G401.6 (cell line): ENCODE measurements around the gene PCDH8.
"Not testable (repeated sequence)": the region's sequence is repeated elsewhere in the genome, so short reads cannot be mapped to it uniquely, and the experiment has no call there.

Experiments
- FAIRE-seq: peaks from 2 replicates; lab custom pipeline; 2012; peaks lifted over from hg19 to GRCh38; lab: Jason Lieb, UNC

The PCDH8 gene

DNA sequence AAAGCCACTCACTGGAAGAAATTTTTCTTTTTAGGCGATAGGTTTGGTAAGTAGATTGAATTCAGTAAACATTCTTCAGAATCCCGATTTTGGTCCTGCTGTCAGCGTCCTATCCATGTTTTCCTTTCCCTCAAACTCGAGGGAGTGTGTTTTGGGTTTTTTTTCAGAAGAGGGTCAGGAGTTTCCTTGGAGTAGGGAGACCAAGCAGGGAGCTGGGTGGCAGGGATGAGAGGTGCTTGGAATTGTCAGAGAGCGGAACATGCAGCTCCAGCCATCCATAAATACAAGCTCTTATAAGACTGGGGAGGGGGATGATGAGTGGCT is 1.6 kb upstream of the PCDH8 start:
- FAIRE-seq: no peak

DNA sequence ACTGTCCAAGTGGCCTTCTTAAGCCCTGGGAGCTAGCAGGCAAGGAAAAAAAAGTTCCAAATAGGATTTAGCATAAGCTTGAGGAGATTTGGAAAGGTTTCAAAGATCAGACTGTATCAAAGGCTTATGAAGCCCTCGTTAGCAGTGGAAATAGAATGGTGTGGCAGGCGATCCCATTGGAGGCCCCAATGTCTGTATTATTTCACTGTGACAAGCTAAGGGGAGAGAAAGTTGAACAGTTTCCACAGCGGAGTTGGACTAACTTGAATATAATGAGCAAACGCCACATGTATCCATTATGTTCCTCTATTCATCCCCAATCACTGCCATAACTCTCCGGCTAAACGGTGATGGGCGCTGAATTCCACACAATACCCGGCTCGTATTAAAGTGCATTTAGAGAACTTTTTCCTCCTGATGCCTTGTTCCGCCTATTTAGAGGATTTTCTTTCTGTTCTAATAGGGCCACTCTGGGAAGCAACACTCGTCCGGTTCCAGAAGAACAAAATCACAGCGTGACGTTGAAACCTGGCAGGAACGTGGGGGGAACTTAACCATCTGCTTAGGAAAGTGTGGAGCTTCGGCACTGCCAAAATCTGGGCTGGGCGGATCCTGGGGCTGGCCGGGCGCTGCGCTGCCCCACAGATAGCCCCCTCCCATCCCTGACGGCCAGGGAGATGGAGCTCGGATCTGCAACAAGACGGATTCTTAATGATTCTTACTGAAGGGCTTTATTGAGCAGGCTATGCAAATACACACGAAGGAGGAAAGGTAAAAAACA is 1.0 kb upstream of the PCDH8 start:
- FAIRE-seq: no peak

DNA sequence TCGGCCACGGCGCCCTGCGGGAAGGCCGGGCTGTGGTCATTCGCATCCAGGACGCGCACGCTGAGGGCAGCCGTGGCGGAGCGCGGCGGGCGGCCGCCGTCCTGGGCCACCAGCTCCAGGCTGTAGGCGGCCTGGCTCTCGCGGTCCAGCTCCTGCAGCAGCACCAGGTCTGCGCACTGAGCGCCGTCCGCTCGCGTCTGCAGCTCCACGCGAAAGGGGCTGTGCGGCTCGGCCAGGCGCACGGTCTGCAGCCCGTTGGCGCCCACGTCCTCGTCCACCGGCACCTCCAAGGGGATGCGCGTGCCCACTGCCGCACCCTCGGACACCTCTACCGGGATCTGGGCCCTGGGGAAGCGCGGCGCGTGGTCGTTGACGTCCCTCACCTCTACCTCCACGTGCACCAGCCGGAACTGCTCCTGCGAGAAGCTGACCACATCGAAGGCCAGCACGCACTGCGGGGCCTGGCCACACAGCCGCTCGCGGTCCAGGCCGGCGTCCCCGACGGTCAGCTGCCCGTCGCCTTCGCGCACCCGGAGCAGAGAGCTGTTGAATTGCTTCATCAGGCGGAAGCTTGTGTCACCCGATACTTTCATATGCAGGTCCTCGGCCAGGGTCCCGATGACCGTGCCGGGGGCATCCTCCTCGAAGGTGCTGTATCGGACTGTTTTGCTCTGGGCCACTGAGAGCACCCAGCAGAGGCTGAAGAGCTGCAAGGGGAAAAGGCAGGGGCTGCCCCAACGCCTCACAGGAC is 583 bp downstream of the PCDH8 start:
- FAIRE-seq: no peak

DNA sequence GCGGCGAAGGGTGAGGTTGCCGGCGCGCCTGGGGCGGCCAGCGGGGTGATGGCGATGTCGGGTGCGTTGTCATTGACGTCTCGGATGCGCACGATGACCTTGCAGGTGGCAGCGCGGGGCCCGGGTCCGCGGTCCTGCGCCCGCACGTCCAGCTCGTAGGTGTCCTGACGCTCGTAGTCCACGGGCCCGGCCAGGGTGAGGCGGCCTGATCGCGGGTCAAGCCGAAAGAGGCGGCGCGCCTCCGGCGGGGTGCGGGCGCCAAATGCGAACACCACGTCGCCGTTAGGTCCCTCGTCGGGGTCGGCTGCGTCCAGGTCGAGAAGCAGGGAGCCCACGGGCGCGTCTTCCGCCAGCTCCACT is 1.1 kb downstream of the PCDH8 start:
- no peak for FAIRE-seq

DNA sequence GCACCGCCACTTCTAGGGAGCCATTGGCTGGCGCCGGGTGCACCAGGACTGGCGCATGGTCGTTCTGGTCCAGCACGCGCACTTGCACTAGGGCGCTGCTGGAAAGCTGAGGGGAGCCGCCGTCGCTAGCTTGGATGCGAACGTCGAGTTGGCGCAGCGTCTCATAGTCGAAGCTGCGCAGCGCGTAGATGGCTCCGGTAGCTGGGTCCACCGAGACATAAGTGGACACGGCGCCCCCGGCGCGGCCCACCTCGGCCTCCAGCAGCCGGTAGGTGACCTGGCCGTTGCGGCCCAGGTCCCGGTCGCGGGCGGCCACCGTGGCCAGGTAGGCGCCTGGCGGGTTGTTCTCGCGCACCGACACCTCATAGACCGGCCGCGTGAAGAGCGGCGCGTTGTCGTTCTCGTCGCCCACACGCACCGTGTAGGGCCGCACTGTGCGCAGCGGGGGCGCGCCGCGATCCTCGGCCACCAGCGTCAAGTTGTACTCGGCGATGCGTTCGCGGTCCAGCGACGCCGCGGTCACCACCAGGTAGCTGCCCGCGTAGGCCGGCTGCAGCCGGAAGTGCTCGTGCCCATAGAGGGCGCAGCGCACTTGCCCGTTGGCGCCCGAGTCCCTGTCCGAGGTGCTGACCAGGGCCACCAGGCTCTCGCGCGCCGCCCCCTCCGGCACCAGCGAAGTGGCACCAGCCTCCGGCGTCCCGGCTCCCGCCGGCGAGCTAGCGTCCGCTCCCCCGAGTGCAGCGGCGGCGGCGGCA is 1.7 kb downstream of the PCDH8 start:
- FAIRE-seq: no peak

DNA sequence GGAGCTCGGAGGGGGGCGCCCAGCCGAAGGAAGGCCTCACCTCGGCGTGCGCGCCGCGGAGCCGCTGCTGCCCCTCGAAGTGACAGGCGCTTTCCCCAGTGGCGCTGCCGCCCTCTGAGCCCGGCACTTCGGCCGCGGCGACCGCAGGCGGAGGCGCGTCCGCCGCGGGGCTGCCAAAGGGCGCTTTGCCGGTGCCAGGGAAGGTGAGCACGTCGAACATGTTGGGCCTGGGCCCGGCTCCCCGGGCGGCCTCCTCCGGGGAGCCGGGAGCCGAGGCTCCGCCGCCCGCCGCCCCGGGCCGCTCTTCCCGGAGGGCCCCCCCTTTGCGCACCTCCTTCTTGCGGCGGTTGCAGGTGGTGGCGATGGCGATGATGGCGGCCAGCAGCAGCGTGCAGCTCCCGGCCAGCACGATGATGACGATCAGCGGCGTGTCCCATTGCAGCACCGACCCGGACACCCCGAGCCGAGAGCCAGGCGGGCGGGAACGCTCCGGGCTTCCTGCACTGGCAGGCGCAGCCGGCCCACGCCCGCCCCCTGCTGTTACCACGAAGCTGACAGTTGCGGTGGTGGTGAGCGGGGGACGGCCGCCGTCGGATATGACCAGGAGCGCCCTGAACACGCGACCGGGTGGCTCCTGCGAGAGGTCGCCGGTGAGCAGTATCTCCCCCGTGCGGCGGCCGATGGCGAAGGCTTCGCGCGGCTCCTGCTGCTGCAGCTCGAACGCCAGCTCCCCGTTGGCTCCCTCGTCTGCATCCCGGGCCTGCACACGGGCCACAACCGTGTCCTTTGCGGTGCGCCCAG is 2.5 kb downstream of the PCDH8 start:
- no peak for FAIRE-seq

DNA sequence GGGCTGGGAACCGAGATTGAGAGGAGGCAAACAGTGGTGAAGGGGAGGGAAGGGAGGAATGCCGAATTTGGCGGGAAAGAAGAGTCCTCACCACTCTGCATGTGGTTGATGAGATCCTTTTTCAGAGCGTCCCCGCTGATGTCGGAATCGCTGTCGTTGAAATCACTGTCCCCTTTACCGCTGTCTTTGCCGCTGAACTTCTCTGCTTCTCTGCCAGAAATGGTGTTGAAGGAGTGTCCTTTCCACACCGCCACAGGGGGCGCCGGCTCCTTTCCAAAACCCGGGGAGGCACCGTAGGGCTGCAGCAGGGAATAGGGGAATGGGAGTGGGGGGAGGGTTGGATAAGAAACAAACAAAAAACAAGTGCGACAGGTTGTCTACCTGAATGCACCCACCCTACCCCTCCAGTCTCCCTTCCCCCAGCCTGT is 3.1 kb downstream of the PCDH8 start:
- no peak for FAIRE-seq

DNA sequence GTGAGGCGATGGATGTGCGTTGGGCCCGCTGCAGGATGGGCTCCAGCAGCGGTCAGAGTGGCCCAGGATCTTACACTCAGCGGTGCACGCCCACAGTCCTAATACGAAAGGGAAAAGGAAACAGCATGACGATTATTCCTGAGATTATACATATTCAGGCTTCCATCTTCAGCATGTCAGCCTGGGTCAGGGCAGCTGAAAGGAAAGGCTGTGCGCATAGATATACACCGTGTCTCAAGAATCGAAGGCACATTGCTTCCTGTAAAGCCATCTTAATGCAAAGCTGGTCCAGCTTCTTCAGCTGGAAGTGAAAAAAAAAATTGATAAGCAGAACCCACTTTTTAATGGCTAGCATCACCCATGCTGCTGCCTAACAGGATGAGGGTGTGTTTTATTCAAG is 3.6 kb downstream of the PCDH8 start:
- no peak for FAIRE-seq

DNA sequence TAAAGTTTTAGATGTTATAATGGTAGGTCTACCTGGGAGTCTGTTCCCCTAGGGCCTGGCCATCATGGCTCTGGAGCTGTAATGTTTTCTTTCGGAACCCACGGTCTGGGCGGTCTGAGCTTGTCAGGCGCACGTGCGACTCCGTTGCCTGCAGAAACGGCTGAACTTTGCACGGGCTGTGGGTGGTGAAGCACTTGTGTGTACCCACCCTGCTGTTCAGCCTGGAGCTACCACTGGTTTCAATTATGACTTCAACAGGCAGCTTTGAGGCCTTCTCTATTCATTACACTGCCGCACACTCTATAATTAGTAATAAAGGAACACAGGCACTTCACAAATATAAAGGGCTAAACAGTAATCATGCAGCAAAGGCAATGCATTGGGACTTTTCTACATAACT is 6.0 kb downstream of the PCDH8 start:
- FAIRE-seq: no peak

DNA sequence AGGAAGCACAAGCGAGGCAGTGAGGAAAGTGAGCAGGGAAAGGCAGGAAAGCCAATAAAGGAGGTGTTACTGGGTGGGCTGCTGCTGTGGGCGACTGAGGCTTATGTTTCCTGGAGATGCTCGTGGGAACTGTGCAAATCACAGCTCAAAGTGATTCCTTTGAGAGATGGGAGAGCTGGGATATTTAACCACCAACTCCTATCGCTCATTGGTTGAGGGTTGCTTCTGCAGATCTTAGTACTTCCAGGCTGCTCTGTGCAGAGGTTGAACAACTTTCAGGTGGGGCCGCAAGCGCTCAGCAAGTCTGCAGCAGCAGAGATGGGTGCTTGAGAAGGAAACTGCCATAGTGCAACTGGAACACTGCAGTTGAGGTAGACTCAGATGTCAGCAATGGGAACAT is 8.4 kb downstream of the PCDH8 start:
- FAIRE-seq: no peak

DNA sequence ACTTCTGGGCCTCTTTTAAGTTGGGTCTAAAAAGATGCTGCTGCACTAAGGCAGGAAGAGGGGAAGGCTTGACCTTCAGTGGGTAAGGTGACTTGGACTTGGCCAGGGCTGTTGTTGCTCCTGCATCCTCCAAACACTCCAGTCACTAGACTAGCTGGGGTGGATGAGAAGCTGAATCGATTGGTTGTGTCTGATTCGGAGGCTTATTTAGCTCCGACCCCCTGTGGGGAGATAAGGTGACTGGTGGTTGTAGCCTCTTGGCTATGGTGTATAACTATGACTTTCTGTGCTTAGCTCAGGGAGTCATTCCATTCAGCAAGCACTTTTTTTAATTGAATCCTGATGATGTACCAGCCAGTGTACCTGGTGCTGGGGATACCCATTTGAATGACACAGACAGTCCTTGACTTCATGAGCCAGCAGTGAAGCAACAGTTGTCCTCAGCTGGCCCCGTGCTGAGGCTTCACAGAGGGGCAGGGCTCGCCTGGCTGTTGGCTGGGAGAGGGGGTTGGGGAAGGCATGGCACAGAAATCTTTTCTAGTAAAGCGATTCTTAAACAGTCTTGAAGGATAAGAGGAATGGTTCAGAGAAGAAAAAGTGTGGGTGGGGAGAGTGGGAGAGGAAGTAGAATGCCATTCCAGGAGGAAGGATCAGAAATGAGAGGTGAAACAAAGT is 9.9 kb downstream of the PCDH8 start:
- no peak for FAIRE-seq

DNA sequence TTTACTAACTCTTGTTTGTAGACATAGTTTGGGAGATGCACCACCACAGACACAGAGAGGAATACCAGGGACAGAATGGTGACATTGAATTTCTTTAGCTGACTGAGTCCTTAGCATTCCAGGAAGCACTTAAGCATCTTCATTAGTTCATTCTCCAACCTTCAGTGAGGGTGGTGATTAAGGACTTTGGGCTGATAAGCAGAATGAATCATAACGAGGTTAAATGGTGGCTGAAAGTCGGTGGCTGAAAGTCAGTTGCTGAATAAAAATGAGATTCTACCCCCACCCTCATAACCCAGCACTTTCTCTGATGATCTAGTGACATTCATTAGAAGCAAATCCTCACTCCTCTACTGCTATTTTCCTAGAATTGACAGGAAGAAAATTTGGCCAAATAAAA is 10.6 kb downstream of the PCDH8 start:
- no peak for FAIRE-seq

DNA sequence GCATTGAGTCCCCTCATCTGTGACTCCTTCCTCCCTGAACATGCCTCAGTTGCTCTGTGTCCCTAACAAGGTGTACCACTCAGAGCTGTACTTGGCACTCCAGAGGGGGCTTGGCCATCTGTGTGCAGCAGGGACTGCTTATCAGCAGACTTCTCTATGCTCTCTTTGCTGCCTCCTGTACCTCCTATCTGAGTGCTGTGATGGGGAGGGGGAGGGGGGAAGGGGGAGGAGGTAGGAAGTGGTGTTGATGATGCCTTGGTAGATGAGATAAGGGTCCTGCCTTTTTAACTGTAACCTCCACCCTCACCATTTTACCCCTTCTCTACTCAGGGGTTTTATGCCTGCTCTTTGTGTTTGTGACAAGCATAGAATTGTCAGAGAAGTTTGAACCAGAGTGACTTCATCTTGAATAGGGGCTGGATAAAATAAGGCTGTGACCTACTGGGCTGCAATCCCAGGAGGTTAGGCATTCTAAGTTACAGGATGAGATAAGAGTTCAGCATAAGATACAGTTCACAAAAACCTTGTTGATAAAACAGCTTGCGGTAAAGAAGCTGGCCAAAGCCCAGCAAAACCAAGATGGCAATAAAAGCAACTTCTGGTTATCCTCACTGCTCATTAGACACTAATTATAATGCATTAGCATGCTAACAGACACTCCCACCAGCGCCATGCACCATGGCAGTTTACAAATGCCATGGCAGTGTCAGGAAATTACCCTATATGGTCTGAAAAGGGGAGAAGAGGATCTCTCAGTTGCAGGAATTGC is 13.2 kb downstream of the PCDH8 start:
- FAIRE-seq: no peak

DNA sequence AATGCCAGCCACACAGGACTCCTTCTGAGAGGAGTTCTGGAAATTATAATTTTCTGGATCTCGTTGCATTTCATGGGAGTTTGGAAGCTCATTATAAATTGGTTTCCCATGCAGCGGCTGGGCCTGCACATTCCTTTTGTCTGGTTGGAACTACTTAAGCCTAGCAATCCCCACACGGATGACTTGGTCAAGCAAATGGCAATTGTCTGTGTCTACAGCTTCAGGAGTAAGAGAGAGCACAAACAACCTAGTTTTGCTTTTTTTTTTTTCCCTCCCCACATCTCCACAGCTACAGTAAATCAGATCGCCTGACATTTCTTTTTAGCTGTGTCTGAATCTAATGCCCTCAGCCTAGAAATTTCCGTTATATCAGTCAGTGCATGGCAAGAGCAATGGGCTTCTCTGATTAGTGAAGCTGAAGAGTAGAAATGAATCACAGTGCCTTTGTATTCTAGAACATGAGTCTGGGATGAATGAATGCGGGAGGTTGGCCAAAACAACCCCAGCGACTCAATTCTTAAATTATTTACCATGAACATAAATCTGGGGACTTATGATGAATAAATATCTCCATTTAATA is 15.1 kb downstream of the PCDH8 start:
- no peak for FAIRE-seq

DNA sequence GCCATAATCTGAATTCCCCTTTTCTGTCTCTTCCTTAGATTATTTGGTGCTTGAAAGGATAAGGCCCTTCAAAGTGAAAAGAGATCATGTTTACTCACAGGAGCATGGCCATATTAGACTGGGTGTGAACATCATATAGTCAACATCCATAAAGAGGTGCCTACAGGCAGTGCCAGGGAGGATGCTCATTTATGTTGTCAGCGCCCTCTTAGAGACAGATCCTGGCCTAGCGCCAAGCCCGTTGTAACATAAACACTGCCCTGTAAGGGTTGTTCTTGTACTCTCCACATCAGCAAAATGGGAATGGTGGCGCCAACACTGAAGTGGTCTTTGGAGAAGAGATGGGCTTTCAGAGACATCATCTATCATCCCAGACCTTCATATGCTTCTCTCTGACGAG is 16.1 kb downstream of the PCDH8 start:
- FAIRE-seq: no peak

DNA sequence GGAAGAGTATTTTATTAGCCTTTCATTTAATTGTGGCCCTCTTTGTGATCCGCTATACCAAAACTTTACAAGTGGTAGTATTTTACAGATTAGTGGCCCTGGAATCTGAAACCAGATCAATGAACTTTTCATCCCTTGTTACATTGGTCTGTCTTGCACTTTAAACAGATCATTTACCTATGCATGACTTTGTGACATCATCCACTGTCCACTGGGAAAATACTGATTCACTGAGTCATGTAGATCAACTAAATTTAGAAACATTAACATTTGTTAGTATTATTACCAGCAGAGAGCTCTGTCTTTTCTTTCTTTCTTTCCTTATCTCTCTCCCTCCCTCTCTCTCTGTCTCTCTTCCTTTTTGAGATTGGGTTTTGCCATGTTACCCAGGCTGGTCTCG is 17.5 kb downstream of the PCDH8 start:
- no peak for FAIRE-seq

DNA sequence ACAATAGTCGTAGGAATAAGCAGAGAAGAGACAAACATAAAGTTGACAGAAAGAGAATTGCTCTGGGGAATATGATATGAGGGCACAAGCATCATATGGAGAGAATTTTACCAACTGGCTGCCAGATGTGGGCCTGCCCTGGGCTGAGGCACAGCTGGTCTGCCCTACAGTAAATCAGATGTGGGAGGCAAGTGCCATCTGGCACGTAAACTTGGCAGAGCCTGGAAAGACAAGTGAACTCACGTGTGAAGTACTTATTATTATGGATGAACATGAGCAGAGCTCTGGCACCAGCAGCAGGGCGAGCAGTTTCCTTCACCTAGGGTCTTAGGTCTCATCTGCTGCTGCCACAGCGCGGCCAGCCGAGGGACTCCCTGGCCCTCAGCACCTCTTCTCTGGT is 20.6 kb downstream of the PCDH8 start:
- FAIRE-seq: no peak

DNA sequence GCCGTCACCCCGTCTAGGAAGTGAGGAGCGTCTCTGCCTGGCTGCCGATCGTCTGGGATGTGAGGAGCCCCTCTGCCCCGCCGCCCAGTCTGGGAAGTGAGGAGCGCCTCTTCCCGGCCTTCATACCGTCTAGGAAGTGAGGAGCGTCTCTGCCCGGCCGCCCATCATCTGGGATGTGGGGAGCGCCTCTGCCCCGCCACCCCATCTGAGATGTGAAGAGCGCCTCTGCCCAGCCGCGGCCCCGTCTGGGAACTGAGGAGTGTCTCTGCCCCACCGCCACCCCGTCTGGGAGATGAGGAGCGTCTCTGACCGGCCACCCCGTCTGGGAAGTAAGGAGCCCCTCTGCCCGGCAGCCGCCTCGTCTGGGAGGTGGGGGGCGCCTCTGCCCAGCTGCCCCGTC is 30.6 kb downstream of the PCDH8 start:
- not testable (repeated sequence) for FAIRE-seq

DNA sequence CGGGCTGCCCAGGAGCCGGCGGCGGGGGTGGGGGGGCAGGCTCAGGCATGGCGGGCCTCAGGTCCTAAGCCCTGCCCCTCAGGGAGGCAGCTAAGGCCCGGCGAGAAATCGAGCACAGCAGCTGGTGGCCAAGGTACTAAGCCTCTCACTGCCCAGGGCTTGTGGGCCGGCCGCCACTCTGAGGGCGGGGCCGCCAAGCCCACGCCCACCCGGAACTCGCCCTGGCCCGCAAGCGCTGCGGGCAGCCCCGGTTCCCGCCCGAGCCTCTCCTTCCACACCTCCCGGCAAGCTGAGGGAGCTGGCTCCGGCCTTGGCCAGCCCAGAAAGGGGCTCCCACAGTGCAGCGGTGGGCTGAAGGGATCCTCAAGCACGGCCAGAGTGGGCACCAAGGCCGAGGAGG is 33.1 kb downstream of the PCDH8 start:
- FAIRE-seq: no peak

DNA sequence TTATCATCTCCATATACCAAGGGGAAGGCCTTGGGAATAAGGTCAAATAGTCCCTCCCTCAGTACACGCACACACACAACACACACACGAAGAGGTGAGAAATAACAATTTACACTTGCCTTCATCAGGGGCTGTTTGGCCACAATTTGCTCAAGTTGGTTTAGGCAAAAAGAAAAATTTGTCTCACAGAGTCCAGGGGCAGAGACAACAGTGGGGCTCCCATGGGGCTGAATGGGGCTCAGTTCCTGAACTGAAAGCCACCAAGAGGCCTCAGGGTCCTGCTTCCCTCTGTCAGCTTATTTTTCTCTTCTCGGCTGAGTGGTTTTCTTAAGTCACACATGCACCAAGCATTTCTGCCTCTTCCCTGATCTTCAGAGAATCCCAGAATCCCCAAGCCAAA is 35.5 kb downstream of the PCDH8 start:
- FAIRE-seq: no peak

DNA sequence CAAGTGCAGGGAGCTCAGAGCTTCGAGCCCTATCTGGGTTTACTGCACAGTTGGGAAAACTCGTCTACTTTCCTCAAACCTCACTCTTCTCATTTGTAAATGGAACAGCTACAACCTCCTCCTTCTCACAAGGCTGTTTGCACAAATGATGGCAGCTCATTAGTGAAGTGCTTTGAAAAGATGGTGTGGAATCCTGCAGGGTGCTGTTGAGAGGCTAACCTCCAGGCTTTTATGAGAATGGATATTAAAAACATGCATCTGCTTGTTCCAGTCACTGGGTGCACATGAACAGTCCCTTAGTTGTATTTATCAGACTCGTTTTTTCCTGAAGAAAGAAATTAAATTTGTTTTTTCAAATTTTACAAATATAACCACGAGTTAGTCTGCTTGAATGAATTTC is 36.6 kb downstream of the PCDH8 start:
- FAIRE-seq: no peak
